ENCODE data around the gene CEP112. TPM values are rescaled to one million over a fixed set of nuclear protein-coding genes. Genes with fewer than 3 reads are reported as not detected.

CEP112 gene
- total RNA-seq, 4 donors from 2014 or later: 14.6 to 21.2 (median 20.2) TPM

GRCh38 chr17:66177048-66177447 is 14.9 kb downstream of the CEP112 start:
- Histone ChIP-seq H3K4me1 (peaks cover 4% of the 10 kb centered on the region in 2 donors), H3K36me3 (no peaks in the 10 kb centered on the region), H3K27me3 (no peaks in the 10 kb centered on the region), H3K4me3 (replicated peaks in 1 of 3) (no peak overlapping the region), H3K9me3 (no peaks in the 10 kb centered on the region), H3K27ac (no peak overlapping the region)
- no peak for DNase-seq
- intact Hi-C loops (cut with DNase I): no loop called here
- TF ChIP-seq POLR2A (IDR thresholded peaks at IDR 0.05): no peak
- TF ChIP-seq, protein P1, sequence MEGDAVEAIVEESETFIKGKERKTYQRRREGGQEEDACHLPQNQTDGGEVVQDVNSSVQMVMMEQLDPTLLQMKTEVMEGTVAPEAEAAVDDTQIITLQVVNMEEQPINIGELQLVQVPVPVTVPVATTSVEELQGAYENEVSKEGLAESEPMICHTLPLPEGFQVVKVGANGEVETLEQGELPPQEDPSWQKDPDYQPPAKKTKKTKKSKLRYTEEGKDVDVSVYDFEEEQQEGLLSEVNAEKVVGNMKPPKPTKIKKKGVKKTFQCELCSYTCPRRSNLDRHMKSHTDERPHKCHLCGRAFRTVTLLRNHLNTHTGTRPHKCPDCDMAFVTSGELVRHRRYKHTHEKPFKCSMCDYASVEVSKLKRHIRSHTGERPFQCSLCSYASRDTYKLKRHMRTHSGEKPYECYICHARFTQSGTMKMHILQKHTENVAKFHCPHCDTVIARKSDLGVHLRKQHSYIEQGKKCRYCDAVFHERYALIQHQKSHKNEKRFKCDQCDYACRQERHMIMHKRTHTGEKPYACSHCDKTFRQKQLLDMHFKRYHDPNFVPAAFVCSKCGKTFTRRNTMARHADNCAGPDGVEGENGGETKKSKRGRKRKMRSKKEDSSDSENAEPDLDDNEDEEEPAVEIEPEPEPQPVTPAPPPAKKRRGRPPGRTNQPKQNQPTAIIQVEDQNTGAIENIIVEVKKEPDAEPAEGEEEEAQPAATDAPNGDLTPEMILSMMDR (IDR thresholded peaks at IDR 0.05): no peak

DNA sequence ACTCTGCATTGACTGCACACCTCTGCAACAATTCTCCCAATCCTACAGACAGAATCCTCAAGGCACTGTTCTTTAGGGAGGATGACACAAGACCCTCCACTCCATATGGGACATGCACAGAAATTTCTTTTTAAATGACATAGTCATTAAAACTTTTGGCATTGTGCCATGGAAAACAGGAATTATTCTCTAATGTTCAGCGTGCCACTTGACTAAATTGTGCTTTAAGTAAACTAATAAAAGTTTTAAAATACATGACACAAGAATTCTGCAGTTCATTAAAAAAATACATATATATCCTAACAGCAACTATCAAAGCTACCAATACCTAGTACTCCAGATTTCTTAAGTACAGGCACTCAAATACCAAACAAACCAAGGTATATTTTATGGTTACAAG is 16.0 kb downstream of the CEP112 start:
- intact Hi-C loops (cut with DNase I): no loop called here

DNA sequence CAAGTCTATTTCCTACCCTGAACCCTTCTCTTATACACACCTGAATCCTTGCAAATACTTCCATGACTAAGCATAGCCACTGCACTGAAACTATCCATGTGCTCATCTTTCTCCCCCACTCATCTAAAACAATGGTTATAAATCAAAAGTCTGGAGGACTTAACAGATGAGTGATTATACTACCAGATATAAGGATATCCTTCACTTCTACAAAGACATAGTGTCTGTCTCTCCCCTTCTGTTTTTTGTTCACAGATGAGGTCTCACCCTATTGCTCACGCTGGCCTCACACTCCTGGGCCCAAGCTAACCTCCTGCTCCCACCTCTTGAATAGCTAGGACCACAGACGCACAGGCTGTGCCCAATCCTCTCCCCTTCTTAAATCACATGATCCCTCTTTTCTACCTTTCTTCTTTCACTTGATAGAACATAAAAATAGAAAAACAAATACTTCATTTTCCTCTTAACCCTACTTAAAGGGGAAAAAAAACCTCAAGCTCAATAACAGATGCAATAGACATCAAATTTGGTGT is 19.2 kb downstream of the CEP112 start:
- DNase-seq: no peak
- TF ChIP-seq POLR2A (IDR thresholded peaks at IDR 0.05): no peak
- TF ChIP-seq, protein P1 (IDR thresholded peaks at IDR 0.05): no peak
- Histone ChIP-seq H3K36me3 (no peaks in the 10 kb centered on the region), H3K27me3 (no peaks in the 10 kb centered on the region), H3K4me3 (replicated peaks in 1 of 3) (no peak overlapping the region), H3K9me3 (no peaks in the 10 kb centered on the region), H3K4me1 (peaks cover 4% of the 10 kb centered on the region in 2 donors), H3K27ac (no peak overlapping the region)
- intact Hi-C loops (cut with DNase I): no loop called here
- 45 to 65% methylated on average over 2 of the region's 2 CpGs for WGBS, 2 donors

More for the DNA sequence above, 16.0 kb downstream of the CEP112 start:
- 61 to 70% methylated on average over 1 of the region's 1 CpG for WGBS, 2 donors
- Histone ChIP-seq H3K27ac (no peak overlapping the region), H3K27me3 (no peaks in the 10 kb centered on the region), H3K36me3 (no peaks in the 10 kb centered on the region), H3K4me3 (replicated peaks in 1 of 3) (no peak overlapping the region), H3K9me3 (no peaks in the 10 kb centered on the region), H3K4me1 (peaks cover 4% of the 10 kb centered on the region in 2 donors)
- no peak for DNase-seq
- TF ChIP-seq POLR2A (IDR thresholded peaks at IDR 0.05): no peak
- TF ChIP-seq, protein P1 (IDR thresholded peaks at IDR 0.05): no peak

DNA sequence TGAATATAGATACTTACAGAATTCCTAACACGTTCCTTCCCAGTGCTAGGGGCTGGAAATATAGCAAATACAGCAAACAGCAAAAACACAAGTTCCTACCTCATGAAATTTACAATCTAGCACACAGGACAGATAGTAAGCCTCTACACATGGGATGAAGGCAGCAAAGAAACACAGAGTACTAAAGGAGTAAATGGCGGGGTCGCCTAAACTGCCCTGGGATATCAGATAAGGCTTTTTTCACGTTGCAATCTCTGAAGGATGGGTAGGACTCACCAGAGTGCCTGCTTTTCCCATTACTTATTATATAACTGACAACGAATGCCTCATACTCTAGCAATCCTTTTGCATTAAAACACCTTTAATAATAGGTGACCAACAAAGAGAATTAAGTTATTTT is 19.8 kb downstream of the CEP112 start:
- Histone ChIP-seq H3K27ac (no peak overlapping the region), H3K9me3 (no peaks in the 10 kb centered on the region), H3K4me1 (peaks cover 4% of the 10 kb centered on the region in 2 donors), H3K36me3 (no peaks in the 10 kb centered on the region), H3K4me3 (replicated peaks in 1 of 3) (no peak overlapping the region), H3K27me3 (no peaks in the 10 kb centered on the region)
- TF ChIP-seq, protein P1 (IDR thresholded peaks at IDR 0.05): no peak
- TF ChIP-seq POLR2A (IDR thresholded peaks at IDR 0.05): no peak
- intact Hi-C loops (cut with DNase I): no loop called here
- 87 to 88% methylated on average over 5 of the region's 5 CpGs for WGBS, 2 donors
- DNase-seq: no peak

DNA sequence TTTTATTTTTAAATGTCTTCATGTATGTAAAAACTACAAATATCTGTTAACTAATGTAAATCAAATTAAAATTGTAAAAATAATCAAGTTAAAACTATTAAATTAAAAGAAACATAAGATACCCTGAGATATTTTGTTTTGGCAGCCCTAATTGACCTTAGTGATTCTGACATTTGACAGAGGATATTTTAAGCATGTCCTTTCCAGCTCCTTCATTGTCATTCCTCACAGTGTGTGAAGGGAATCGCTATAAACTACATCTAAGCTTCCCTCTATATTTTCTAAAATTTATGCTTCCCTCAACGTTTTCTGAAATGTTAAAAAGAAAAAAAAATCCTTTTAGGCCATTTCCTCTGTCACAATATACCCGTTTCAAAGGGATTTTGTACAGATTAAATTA is 20.2 kb downstream of the CEP112 start:
- H3K9me3 ChIP-seq: no peaks in the 10 kb centered on the region
- H3K27ac ChIP-seq: no peak overlapping the region
- TF ChIP-seq, protein P1 (IDR thresholded peaks at IDR 0.05): no peak
- no peak for TF ChIP-seq POLR2A (IDR thresholded peaks at IDR 0.05)
- no peak overlapping the region for H3K4me3 ChIP-seq (replicated peaks in 1 of 3)
- no peaks in the 10 kb centered on the region for H3K36me3 ChIP-seq
- DNase-seq: no peak
- peaks cover 4% of the 10 kb centered on the region in 2 donors for H3K4me1 ChIP-seq
- intact Hi-C loops (cut with DNase I): no loop called here
- 73 to 79% methylated on average over 3 of the region's 3 CpGs for whole genome bisulfite sequencing, 2 donors
- no peaks in the 10 kb centered on the region for H3K27me3 ChIP-seq
